Measurements from ENCODE around the gene OTUB1.

OTUB1 gene

GRCh38 chr11:64007160-64007628 is 21.0 kb downstream of the OTUB1 start:
- no peak for FAIRE-seq

GRCh38 chr11:64007629-64008282 is 21.5 kb downstream of the OTUB1 start:
- no peak for FAIRE-seq

- FAIRE-seq, result no peak
These were observed 22.2 kb downstream of the OTUB1 start for GRCh38 chr11:64008283-64008913.

- FAIRE-seq, result no peak
These were observed 22.8 kb downstream of the OTUB1 start for GRCh38 chr11:64008914-64009633.

- no peak for FAIRE-seq
These were observed 23.5 kb downstream of the OTUB1 start for GRCh38 chr11:64009710-64010109.

GRCh38 chr11:64010783-64011182 is 24.5 kb downstream of the OTUB1 start:
- FAIRE-seq, result no peak

GRCh38 chr11:64011371-64011770 is 25.1 kb downstream of the OTUB1 start:
- FAIRE-seq, result no peak

- FAIRE-seq, result no peak
These were observed 27.1 kb downstream of the OTUB1 start for GRCh38 chr11:64013141-64013896.

GRCh38 chr11:64014356-64014755 is 28.1 kb downstream of the OTUB1 start:
- FAIRE-seq, result no peak

- FAIRE-seq, result no peak
These were observed 29.3 kb downstream of the OTUB1 start for GRCh38 chr11:64015510-64015909.

- no peak for FAIRE-seq
These were observed 30.0 kb downstream of the OTUB1 start for GRCh38 chr11:64015935-64016845.

GRCh38 chr11:64017945-64018224 is 31.6 kb downstream of the OTUB1 start:
- FAIRE-seq, result no peak

- FAIRE-seq, result no peak
These were observed 32.1 kb downstream of the OTUB1 start for GRCh38 chr11:64018310-64018709.

- no peak for FAIRE-seq
These were observed 33.1 kb downstream of the OTUB1 start for GRCh38 chr11:64019106-64020037.

- no peak for FAIRE-seq
These were observed 34.9 kb downstream of the OTUB1 start for GRCh38 chr11:64020976-64021756.

GRCh38 chr11:64021757-64022093 is 35.5 kb downstream of the OTUB1 start:
- FAIRE-seq, result no peak

GRCh38 chr11:64022125-64022784 is 36.0 kb downstream of the OTUB1 start:
- FAIRE-seq, result no peak

GRCh38 chr11:64023712-64024710 is 37.8 kb downstream of the OTUB1 start:
- FAIRE-seq, result no peak

- no peak for FAIRE-seq
These were observed 39.0 kb downstream of the OTUB1 start for GRCh38 chr11:64025205-64025604.
